Mucosa of rectum (tissue), 2 donors: ENCODE data around the gene HEMK1.

ENCODE experiments used
- H3K27ac ChIP-seq, 2 donors: one replicate each; pipeline ENCODE4 v1.7.0; 2013; ENCODE audit warnings: inconsistent platforms in 2 of 2, low read depth in 2 of 2, low read length in 2 of 2
- H3K27me3 ChIP-seq, 2 donors: one replicate each; pipeline ENCODE4 v1.7.0; 2013; ENCODE audit warnings: low read length in 2 of 2; ENCODE audit not compliant: control insufficient read depth in 2 of 2, insufficient read depth in 2 of 2
- H3K36me3 ChIP-seq, 2 donors: one replicate each; pipeline ENCODE4 v1.7.0; 2013; ENCODE audit warnings: low read length in 2 of 2; ENCODE audit not compliant: control insufficient read depth in 2 of 2, insufficient read depth in 2 of 2
- H3K4me1 ChIP-seq, 2 donors: one replicate each; pipeline ENCODE4 v1.7.0; 2013; ENCODE audit warnings: low read length in 2 of 2, mild to moderate bottlenecking in 1 of 2; ENCODE audit not compliant: control insufficient read depth in 2 of 2, insufficient read depth in 2 of 2
- H3K4me3 ChIP-seq, 2 donors: one replicate each; pipeline ENCODE4 v1.7.0; 2013; ENCODE audit warnings: low read length in 2 of 2
- H3K9ac ChIP-seq, 2 donors: one replicate each; pipeline ENCODE4 v1.7.0; 2013; ENCODE audit warnings: low read length in 2 of 2, low read depth in 1 of 2, mild to moderate bottlenecking in 1 of 2
- H3K9me3 ChIP-seq, 2 donors: one replicate each; pipeline ENCODE4 v1.7.0; 2013; ENCODE audit warnings: low read length in 2 of 2; ENCODE audit not compliant: control insufficient read depth in 2 of 2
- donor health status: healthy.
- donor health status: Normal muscosa, but diverticular disease.

Gene HEMK1

DNA sequence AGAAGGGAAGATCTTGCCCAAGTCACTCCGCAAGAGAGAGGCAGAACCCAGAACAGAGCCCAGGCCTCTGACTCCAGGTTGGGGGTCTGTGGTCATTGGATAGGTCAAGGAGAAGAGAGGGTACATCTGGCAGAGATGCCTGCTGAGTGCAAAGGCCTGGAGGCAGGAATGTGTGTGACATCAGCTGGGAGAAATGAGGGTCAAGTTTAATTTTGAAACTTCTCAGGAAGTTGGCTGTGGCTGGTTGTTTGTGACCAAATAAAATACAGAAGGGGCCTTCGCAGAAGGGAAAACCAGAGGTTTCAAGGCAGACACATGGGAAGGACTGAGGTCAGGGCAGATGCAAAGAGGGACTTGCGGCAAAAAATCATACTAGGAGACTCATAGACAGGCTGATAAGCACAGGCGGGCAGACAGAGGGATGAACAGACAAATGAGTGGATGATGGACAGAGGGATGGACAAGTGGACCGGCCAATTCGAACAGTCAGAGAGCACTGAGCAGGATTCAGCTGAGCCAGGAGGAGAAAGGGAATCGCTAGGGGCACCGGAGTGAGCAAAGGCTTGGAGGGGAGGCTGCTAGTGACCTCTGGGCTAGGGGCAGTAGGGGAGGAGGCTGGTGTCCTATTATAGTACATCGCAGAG is 37.1 kb upstream of the HEMK1 start:
- H3K27me3 ChIP-seq: peaks cover 9 to 12% of the 10 kb centered on the region in 2 donors
- no peak overlapping the region for H3K4me3 ChIP-seq
- no peak overlapping the region for H3K9ac ChIP-seq
- H3K27ac ChIP-seq: no peak overlapping the region
- H3K9me3 ChIP-seq: no peaks in the 10 kb centered on the region
- no peaks in the 10 kb centered on the region for H3K4me1 ChIP-seq
- no peaks in the 10 kb centered on the region for H3K36me3 ChIP-seq

GRCh38 chr3:50533316-50533715 is 36.0 kb upstream of the HEMK1 start:
- H3K4me1 ChIP-seq: no peaks in the 10 kb centered on the region
- no peaks in the 10 kb centered on the region for H3K36me3 ChIP-seq
- H3K9ac ChIP-seq: no peak overlapping the region
- H3K9me3 ChIP-seq: no peaks in the 10 kb centered on the region
- H3K27me3 ChIP-seq: peaks cover 9 to 12% of the 10 kb centered on the region in 2 donors
- H3K27ac ChIP-seq: no peak overlapping the region
- H3K4me3 ChIP-seq: no peak overlapping the region

GRCh38 chr3:50533807-50534461 is 35.4 kb upstream of the HEMK1 start:
- H3K36me3 ChIP-seq: no peaks in the 10 kb centered on the region
- H3K9me3 ChIP-seq: no peaks in the 10 kb centered on the region
- no peak overlapping the region for H3K9ac ChIP-seq
- no peaks in the 10 kb centered on the region for H3K4me1 ChIP-seq
- no peak overlapping the region for H3K4me3 ChIP-seq
- H3K27me3 ChIP-seq: peaks cover 9 to 12% of the 10 kb centered on the region in 2 donors
- H3K27ac ChIP-seq: no peak overlapping the region

- Histone ChIP-seq H3K4me3 (no peak overlapping the region), H3K9ac (no peak overlapping the region), H3K27me3 (peaks cover 4 to 10% of the 10 kb centered on the region in 2 donors), H3K4me1 (no peaks in the 10 kb centered on the region), H3K27ac (no peak overlapping the region), H3K9me3 (no peaks in the 10 kb centered on the region), H3K36me3 (no peaks in the 10 kb centered on the region)
These were observed 34.5 kb upstream of the HEMK1 start for GRCh38 chr3:50534681-50535330.

DNA sequence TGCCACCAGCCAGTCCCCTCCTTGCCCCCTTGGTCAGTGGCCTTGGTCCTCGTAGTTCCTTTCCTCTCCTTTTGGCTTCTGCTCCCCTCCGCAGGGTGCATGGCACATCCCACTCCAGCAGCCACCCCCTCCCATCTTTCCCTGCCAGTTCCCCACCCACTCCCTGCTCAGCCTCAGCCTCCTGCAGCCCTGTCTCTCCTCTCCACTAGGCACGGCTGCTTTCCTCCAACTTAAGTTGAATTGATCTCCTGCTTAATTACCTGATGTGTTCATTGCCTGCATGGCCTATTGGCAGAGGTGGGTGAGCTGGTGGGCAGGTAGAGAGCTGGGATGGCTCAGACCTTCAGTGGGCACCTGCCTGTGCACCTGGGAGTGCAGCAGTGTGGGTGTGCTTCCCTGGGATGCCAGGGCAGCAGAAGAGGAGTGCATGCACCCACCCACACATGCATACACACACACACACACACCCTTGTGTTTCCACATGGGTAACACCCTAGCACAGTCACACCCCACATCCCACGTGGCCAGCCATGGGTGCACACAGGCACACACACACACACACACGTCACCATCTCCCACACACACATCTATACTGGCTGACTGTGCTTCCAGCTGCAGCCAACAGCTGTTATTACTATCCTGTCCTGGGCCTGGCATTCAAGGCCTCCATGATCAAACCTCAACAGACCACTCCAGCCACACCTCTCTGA is 32.7 kb upstream of the HEMK1 start:
- no peaks in the 10 kb centered on the region for H3K9me3 ChIP-seq
- H3K9ac ChIP-seq: no peak overlapping the region
- no peaks in the 10 kb centered on the region for H3K4me1 ChIP-seq
- H3K27ac ChIP-seq: no peak overlapping the region
- no peaks in the 10 kb centered on the region for H3K36me3 ChIP-seq
- H3K27me3 ChIP-seq: no peaks in the 10 kb centered on the region
- H3K4me3 ChIP-seq: no peak overlapping the region

DNA sequence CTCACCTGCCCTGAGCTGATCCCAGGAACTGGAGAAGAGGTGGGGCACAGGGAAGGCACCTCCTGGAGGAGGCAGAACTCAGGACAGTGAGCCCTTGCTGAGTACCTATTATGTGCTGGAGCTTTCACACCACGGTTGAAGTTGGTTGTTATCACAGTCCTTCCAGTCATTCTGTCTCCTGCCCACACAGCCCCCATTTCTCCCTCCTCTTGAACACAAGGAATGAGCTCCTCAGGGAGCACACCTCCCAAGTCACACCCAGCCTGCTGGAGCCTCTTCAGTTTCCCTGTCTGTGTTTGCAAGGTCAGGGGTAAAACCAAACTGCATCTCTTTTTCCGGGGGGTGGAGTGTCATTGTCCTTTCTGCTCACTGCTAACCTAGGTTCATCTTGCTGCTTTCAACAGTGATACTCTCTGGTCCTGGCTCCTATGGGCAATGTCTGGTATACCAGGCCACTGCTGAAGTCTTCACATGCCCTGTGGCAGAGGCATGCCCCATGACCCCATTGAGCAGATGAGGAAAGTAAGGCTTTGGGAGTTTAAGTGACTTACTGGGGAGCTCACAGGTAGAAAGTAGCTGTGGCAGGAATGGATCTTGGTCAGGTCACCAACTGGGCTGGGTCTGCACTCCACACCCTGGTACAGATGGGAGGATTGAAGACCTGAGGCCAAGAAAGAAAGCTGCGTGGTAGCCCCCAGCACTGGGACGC is 31.7 kb upstream of the HEMK1 start:
- no peaks in the 10 kb centered on the region for H3K27me3 ChIP-seq
- no peak overlapping the region for H3K4me3 ChIP-seq
- no peak overlapping the region for H3K27ac ChIP-seq
- H3K36me3 ChIP-seq: no peaks in the 10 kb centered on the region
- H3K9ac ChIP-seq: no peak overlapping the region
- no peaks in the 10 kb centered on the region for H3K9me3 ChIP-seq
- H3K4me1 ChIP-seq: no peaks in the 10 kb centered on the region

- Histone ChIP-seq H3K4me3 (no peak overlapping the region), H3K9me3 (no peaks in the 10 kb centered on the region), H3K9ac (no peak overlapping the region), H3K4me1 (no peaks in the 10 kb centered on the region), H3K36me3 (no peaks in the 10 kb centered on the region), H3K27ac (no peak overlapping the region), H3K27me3 (no peaks in the 10 kb centered on the region)
These were observed 29.7 kb upstream of the HEMK1 start for GRCh38 chr3:50539356-50540286.

- Histone ChIP-seq H3K4me3 (no peak overlapping the region), H3K9ac (no peak overlapping the region), H3K27ac (no peak overlapping the region), H3K36me3 (no peaks in the 10 kb centered on the region), H3K9me3 (no peaks in the 10 kb centered on the region), H3K4me1 (no peaks in the 10 kb centered on the region), H3K27me3 (no peaks in the 10 kb centered on the region)
These were observed 26.9 kb upstream of the HEMK1 start for GRCh38 chr3:50542177-50543034.
